GM18508 (cell line): ENCODE measurements around the gene ASS1.
"Not testable (repeated sequence)": the region's sequence is repeated elsewhere in the genome, so short reads cannot be mapped to it uniquely, and the experiment has no call there.

Experiments used
- ATAC-seq: cut with Tn5 transposase; IDR thresholded peaks from one replicate; pipeline ENCODE4 v1.9.1; 2021; ENCODE audit warnings: moderate number of reproducible peaks; ENCODE audit not compliant: insufficient read depth, unreplicated experiment

ASS1 gene

DNA sequence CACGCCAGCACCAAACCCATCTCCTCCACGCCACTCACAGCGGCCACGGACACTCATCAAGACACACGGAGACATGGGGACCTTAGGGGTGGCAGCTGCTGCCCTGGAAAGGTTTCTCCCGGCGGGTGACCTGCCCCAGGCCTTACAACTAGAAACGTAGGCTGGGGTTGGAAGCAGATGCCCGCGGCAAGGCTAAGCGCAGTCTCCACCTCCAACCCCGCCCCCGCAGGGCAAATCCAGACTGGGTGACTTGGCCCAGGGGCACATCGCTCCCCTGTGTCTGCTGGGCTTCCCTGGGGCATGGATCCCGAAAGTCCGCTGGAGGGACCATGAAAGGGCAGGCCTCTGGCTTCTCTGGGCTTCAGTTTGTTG, 12.0 kb upstream of the ASS1 start:
- ATAC-seq = no peak

DNA sequence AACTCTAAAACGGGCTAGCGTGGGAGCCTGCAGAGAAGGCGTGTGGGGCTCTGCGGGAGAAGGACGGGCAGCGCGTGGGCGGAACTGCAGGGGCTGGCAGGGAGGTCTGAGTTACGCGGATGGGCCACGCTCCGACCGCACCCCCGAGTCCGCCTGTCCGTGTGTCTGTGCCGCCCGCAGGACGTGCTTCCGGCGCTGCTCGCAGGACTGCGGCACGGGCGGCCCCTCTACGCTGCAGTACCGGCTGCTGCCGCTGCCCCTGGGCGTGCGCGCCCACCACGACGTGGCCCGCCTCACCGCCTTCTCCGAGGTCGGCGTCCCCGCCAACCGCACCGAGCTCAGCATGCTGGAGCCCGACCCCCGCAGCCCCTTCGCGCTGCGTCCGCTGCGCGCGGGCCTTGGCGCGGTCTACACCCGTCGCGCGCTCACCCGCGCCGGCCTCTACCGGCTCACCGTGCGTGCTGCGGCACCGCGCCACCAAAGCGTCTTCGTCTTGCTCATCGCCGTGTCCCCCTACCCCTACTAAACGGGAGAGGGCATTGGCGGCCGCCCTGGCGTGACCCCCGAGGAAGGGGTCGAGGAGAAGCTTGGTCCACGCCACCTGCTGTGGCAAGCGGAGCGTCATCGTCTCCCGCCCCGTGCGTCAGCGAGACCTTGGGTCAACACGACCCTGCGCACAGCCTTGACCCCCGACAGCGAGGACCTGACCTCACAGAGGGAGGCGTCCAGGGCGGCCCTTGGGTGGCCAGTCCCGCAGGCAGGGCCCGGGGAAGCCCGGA, 11.4 kb upstream of the ASS1 start:
- no peak for ATAC-seq

DNA sequence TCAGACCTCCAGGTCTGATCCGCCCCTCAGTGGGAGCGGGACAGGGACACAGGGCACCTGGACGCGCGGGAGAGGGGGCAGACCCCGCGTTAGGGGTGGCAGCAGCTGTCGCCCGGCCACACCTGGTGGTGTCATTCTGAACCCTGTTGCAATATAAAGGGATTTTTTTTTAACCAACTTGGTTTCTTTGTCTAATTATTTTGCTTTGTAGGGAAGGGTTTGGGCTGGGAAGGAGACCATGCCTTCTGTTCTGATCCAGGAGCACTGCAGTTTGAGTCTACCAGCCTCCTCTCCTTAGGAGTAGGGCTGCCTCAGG, 10.9 kb upstream of the ASS1 start:
- ATAC-seq = no peak

DNA sequence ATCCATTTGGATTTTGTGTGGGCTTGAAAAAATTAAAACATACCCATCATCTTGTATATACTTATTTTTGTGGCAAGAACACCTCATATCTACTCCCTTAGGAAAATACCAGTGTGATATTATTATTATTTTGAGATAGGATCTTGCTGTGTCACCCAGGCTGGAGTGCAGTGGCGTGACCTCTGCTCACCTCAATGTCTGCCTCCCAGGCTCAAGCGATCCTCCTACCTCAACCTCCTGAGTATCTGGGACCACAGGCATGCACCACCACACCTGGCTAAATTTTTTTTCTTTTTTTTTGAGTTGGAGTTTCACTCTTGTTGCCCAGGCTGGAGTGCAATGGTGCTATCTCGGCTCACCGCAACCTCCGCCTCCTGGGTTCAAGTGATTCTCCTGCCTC, 10.1 kb upstream of the ASS1 start:
- not testable (repeated sequence) for ATAC-seq

GRCh38 chr9:130437011-130437789, 7.6 kb upstream of the ASS1 start:
- ATAC-seq = no peak

DNA sequence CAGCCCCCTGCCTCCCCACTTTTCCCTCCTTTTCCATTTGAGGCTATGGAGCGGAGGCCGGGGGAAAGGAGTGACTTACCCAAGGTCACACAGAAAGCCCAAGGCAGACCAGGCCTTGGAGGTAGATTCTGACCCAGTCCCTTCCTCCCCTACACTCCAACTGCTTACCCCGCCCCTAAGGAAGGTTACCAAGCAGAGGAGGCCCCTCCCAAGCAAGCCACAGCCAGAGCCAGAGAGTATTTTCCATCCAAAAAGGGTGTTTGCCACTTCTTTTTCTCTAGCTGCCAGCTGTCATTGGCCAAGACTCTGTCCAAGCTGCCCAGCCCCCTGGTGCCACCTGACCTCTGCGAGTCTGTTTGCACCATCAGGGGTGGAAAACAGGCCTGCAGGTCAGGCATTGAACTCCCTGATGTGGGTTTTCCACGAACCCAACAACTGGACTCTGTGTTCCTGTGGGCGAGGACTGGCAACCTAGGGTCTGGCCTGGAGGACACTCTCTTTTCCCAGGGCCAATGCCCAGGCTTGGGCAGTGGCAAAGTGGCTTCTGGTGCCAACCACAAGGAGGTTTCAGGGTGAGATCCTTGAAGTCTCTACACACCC, 6.3 kb upstream of the ASS1 start:
- no peak for ATAC-seq

- no peak for ATAC-seq
Observed at GRCh38 chr9:130441031-130441430, 3.7 kb upstream of the ASS1 start.

DNA sequence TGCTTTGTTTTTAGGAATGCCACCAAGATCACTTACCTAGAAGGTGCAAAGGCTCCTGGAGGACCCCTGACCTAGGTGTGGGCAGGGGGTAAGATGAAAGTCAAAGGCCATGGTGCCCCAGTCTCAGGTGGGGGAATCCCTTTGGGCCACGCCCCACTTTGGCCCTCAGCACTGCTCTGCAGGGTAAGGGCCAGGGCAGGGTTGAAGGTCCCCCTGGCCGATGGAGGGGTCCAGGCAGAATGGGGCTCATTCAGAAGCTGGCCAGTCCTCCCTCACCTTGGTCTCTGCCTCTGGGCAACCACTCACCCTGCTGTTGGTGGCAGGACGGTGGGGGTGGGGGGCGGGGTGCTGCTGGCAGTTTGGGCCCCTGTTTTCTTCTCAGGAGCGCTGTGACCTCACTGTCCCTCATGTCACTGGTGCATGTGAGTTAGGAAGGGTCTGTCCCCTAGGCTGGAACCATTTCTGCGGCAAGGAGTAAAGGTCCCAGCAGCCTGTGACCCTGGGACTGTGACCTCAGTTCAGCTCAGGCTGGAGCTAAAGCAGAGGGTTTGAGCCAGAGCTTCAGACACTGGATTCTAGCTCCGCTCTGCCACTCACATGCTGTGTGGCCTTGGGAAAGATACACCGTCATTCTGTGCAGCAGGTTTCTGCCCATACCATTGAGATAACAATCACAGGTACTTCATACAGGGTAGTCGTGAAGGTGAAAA, 1.9 kb upstream of the ASS1 start:
- ATAC-seq = no peak

GRCh38 chr9:130443456-130443801, 1.3 kb upstream of the ASS1 start:
- ATAC-seq = no peak

- no peak for ATAC-seq
Observed at GRCh38 chr9:130443840-130444492, 795 bp upstream of the ASS1 start.

- no peak for ATAC-seq
Observed at GRCh38 chr9:130445268-130445983, 665 bp downstream of the ASS1 start.

- ATAC-seq = no peak
Observed at GRCh38 chr9:130446101-130446861, 1.5 kb downstream of the ASS1 start.

DNA sequence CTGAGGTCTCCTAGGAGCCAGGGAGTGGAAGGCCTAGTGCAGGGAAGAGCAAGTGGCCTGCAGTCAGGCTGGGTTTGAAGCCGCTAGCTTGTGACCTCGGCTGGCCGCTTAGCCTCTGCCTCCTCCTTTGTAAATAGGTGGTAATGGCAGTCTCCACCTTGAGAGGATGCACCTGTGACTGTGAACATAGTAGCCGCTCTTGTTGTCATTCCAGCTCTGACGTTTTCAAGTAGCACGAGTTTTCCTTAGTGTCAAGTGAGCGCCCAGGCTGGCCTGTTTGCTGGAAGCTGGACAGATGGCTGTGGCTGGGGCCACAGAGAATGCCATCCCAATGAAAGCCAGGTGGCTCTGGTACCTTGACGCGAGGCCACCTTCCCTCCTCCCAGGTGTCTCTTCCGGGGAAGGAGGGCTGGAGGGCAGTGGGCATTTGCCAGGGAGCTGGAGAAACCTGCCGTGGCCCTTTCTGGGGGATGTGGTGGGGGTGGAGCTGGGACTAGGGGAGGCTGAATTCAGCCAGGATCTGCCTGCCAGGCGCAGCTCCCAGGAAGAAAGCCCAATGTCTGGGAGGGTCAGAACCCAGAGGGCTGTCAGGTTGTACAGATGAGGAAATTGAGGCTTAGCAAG, 2.5 kb downstream of the ASS1 start:
- ATAC-seq = no peak

DNA sequence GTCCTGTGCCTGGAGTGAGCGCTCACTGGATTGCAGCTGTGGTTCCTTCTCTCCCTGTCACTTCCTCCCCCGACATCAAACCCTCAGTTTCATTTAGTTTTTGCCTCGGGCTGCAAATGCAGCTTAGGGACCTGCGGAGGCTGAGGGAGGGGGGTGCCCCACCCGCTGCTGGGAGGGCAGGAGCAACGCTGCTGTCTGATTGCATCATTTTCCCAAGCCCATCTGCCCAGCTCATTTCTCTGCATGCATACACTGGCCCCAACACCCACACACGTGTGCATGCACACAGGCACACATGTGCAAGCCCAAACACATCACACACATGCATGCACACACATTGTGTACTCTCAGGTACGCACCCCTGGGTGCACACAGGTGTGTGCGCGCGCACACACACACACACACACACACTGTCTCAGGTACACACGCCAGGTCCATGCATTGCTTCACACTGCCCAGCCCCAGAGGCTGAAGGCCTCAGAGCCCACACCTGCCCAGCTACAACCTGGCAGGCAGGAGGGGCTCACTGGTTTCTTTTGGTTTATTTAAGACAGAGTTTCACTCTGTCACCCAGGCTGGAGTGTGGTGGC, 3.4 kb downstream of the ASS1 start:
- ATAC-seq = no peak

DNA sequence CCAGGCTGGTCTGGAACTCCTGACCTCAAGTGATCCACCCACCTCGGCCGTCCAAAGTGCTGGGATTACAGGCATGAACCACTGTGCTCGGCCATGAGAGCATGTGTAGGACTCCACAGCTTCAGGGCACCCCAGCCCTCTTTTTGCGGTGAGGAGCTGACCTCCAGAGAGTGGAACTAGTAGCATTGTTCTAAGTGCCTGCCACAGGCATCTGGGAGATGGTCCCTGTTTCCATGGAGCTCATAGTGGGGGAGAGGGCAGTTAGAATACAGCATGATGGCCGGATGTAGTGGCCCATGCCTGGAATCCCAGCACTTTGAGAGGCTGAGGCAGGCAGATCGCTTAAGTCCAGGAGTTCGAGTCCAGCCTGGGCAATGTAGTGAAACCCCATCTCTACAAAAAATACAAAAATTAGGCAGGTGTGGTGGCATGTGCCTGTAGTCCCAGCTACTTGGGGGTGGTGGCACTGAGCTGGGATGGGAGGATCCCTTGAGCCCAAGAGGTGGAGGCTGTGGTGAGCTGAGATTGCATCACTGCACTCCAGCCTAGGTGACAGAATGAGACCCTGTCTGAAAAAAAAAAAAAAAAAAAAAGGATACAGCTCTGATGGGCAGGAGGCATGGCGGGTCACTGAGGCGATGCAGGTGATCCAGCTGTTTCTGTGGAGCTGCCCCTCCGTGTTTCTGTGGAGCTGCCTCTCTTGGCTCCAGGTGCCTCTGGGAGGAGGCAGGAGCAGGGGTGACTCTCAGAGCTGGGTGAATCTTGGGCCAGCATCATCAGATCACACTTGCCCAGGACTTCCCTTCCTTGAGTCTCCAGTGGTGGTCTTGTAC, 4.2 kb downstream of the ASS1 start:
- no peak for ATAC-seq

DNA sequence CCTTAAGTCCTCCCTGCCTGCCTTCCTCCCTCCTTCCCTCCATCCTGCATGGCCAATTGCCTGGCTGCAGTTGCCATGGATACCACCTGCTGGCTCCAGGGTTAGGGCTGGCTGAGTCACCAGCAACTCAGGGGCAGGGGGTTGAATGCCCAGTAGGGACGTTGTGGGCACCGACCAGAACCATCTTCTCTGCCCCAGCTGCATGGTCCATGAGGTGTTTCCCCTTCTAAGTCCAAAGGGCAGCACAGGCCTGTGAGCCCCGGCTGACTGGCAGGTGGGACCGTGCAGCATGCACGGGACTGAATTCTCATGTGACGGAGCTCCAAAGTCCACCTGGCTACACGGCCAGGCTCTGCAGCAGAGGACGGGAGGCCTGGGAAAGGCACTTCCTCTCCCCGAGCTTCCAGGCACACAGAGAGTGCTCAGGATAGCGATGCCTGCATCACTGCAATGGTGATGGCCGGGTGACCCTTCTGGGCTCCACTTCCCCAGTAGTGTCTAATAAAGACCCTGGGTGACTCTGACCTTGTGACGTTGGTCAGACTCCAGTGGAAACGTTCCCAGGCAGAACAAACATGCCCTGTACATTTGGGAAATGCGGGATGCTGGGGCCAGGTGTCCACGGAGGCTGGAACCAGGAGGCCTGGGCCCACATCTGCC, 5.7 kb downstream of the ASS1 start:
- ATAC-seq = no peak

DNA sequence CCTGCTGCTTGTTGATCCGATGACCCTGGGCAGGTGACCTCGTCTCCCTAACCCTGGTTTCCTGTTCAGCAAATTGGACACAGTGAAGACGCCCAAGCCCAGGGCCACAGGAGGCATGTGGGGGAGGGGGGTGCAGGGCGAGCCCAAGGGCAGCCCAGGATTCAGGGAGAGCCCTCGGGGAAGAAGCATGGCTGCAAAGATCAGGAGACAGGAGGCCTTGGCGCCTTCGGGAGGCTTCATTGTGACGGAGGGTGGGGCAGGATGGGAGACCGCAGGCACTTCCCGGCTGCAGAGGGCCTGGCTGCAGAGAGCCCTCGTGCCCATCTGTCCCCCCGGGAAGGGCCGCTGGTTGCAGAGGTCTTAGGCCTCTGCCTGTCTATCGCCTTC, 6.2 kb downstream of the ASS1 start:
- ATAC-seq = no peak
